ENCODE measurements around the gene ZFP90. TPM values are rescaled to one million over a fixed set of nuclear protein-coding genes. Genes with fewer than 3 reads are reported as not detected.

The ZFP90 gene
- total and polyA plus RNA-seq, 3 donors from 2014 or later = 19.9 to 49.1 (median 31.5) TPM

- peaks cover 7% of the 10 kb centered on the region for H3K9me3 ChIP-seq
- no peak overlapping the region for H3K27ac ChIP-seq
- no peaks in the 10 kb centered on the region for H3K27me3 ChIP-seq
- TF ChIP-seq, protein P1, sequence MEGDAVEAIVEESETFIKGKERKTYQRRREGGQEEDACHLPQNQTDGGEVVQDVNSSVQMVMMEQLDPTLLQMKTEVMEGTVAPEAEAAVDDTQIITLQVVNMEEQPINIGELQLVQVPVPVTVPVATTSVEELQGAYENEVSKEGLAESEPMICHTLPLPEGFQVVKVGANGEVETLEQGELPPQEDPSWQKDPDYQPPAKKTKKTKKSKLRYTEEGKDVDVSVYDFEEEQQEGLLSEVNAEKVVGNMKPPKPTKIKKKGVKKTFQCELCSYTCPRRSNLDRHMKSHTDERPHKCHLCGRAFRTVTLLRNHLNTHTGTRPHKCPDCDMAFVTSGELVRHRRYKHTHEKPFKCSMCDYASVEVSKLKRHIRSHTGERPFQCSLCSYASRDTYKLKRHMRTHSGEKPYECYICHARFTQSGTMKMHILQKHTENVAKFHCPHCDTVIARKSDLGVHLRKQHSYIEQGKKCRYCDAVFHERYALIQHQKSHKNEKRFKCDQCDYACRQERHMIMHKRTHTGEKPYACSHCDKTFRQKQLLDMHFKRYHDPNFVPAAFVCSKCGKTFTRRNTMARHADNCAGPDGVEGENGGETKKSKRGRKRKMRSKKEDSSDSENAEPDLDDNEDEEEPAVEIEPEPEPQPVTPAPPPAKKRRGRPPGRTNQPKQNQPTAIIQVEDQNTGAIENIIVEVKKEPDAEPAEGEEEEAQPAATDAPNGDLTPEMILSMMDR (IDR thresholded peaks at IDR 0.05) = no peak
- no peak for TF ChIP-seq POLR2A (IDR thresholded peaks at IDR 0.05)
- 94 to 95% methylated on average over 7 of the region's 7 CpGs for WGBS, 2 donors
- intact Hi-C loops (cut with DNase I; ENCODE audit: low total_unique reads) = no loop called here
- H3K4me3 ChIP-seq = no peak overlapping the region
- H3K4me1 ChIP-seq = no peaks in the 10 kb centered on the region
- H3K36me3 ChIP-seq (ENCODE audit: low read depth, missing control alignments) = peaks cover 7% of the 10 kb centered on the region
- DNase-seq = no peak
These were observed 24.7 kb downstream of the ZFP90 start for GRCh38 chr16:68563631-68564381.

DNA sequence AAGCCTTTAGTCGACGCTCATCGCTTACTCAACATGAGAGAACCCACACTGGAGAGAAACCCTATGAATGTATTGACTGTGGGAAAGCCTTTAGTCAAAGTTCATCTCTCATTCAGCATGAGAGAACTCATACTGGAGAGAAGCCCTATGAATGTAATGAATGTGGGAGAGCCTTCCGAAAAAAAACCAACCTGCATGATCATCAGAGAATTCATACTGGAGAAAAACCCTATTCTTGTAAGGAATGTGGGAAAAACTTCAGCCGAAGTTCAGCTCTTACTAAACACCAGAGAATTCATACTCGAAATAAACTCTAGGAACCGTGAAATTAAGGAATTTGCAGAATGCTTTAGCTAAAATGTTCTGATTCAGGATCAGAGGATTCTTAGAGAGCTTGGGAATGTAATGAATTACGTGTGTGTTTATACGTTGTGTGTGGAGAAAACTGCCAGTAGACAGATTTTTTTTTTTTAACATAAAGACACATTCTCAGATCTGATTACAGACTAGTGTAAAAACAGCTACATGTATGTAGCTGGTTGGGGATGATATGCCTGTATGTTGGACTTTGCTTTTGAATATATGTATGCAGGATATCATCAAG is 25.4 kb downstream of the ZFP90 start:
- Histone ChIP-seq H3K36me3 (ENCODE audit: low read depth, missing control alignments) (peaks cover 7% of the 10 kb centered on the region), H3K27ac (no peak overlapping the region), H3K4me1 (no peaks in the 10 kb centered on the region), H3K27me3 (no peaks in the 10 kb centered on the region), H3K9me3 (peaks cover 7% of the 10 kb centered on the region), H3K4me3 (no peak overlapping the region)
- 97 to 98% methylated on average over 9 of the region's 9 CpGs for WGBS, 2 donors
- intact Hi-C loops (cut with DNase I; ENCODE audit: low total_unique reads) = no loop called here
- DNase-seq = no peak
- no peak for TF ChIP-seq POLR2A (IDR thresholded peaks at IDR 0.05)
- TF ChIP-seq, protein P1 (IDR thresholded peaks at IDR 0.05) = no peak

DNA sequence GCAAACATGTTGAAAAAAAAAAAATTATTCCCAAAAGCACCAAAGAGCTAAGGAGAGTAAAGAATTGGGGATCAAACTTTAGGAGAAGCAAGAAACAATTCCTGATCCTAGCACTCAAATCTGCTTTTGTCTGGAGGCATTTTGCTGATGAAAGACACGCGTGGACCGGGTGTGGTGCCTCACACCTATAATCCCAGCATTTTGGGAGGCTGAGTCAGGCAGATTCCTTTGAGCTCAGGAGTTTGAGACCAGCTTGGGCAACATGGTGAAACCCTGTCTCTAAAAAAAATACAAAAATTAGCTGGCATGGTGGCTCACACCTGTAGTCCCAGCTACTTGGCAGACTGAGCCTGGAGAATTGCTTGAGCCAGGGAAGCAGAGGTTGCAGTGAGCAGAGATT is 35.4 kb downstream of the ZFP90 start:
- Histone ChIP-seq H3K9me3 (no peaks in the 10 kb centered on the region), H3K27ac (no peak overlapping the region), H3K4me3 (no peak overlapping the region), H3K4me1 (no peaks in the 10 kb centered on the region), H3K27me3 (no peaks in the 10 kb centered on the region), H3K36me3 (ENCODE audit: low read depth, missing control alignments) (no peaks in the 10 kb centered on the region)
- WGBS, 2 donors = 97 to 98% methylated on average over 3 of the region's 3 CpGs
- DNase-seq = no peak
- TF ChIP-seq, protein P1 (IDR thresholded peaks at IDR 0.05) = no peak
- no peak for TF ChIP-seq POLR2A (IDR thresholded peaks at IDR 0.05)
- intact Hi-C loops (cut with DNase I; ENCODE audit: low total_unique reads) = no loop called here

DNA sequence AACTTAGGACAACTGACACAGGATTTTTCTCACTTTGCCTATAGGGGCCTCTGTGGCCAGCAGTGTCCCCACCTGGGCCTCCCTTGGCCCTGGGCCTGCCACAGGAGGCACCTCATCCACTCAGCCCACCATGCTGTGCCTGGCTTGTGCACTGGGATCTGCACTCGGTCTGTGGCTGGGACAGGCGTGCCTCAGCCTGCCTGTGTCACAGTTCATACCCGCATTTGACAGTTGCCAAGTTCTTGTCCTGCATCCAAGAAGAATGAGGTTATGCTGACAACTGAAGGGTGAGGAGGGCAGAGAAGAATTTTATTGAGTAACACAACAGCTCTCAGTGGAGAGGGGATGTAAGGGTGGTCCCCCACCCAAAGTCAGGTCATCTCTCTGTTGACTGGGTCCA is 36.0 kb downstream of the ZFP90 start:
- Histone ChIP-seq H3K27ac (no peak overlapping the region), H3K4me1 (no peaks in the 10 kb centered on the region), H3K27me3 (no peaks in the 10 kb centered on the region), H3K36me3 (ENCODE audit: low read depth, missing control alignments) (no peaks in the 10 kb centered on the region), H3K4me3 (no peak overlapping the region), H3K9me3 (no peaks in the 10 kb centered on the region)
- no peak for TF ChIP-seq POLR2A (IDR thresholded peaks at IDR 0.05)
- TF ChIP-seq, protein P1 (IDR thresholded peaks at IDR 0.05) = no peak
- no peak for DNase-seq
- WGBS, 2 donors = 96 to 100% methylated on average over 3 of the region's 3 CpGs
- intact Hi-C loops (cut with DNase I; ENCODE audit: low total_unique reads) = no loop called here

Data from testis (tissue), 3 donors.